GM21390 (cell line): ENCODE measurements around the gene CSTPP1.
"Not testable (repeated sequence)": the region's sequence is repeated elsewhere in the genome, so short reads cannot be mapped to it uniquely, and the experiment has no call there.

Source experiments
- ATAC-seq: cut with Tn5 transposase; IDR thresholded peaks from one replicate; pipeline ENCODE4 v1.9.1; 2021; ENCODE audit not compliant: unreplicated experiment

CSTPP1 gene

DNA sequence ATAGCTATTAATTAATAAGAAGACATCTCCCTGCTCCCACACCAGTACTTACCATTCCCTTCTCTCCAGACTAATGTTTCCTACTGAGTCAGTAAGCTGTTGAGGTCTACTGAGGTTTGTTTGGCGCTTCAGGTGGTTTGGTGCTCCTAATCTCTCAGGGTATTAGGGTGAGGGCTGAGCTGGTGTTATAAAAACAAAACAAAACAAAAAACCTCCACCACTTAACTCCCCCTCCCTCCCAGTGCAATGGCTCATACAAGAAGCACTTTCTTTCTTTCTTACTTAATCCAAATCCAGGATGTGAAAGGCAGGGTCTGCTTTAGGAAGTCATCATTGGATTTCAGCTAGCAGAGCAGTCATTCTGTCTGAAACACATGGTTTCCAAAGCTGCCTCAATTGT, 15.3 kb downstream of the CSTPP1 start:
- ATAC-seq: no peak

DNA sequence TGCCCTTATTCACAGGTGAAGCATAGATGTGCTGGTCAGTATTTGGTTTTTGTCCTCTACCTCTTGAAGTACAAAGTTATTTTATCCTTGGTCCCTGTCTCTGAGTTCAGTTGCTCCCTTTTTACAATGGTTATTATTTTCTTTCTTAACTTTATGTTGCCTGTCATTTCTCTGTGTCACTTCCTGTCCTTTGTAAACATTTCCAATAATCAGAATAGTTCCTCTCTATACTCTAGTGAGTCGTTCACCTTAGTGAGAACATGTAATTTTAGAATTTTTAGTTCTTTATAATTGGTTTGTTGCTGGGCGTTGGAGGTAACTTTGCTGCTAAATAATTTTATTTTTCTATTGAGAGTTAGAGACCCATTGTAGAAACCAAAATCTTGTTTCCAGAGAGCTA, 16.0 kb downstream of the CSTPP1 start:
- no peak for ATAC-seq

DNA sequence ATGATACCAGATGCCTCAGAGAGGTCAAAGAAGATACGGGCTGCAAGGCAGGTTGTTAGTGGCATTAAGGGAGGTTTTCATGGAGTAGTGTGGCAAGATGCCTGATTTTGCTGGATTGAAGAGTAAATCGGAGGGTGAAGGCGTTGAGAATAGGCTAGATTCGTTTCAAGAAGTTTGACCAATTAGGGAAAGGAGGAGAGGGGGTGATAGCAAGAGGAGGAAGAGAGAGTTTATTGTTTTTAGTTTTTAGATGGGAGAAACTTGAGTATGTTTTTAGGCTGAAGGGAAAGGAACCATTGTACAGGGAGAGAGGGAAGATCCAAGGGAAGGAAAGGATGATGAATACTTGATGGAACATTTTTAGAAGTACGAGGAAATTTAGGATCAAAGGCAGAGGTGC, 16.5 kb downstream of the CSTPP1 start:
- no peak for ATAC-seq

DNA sequence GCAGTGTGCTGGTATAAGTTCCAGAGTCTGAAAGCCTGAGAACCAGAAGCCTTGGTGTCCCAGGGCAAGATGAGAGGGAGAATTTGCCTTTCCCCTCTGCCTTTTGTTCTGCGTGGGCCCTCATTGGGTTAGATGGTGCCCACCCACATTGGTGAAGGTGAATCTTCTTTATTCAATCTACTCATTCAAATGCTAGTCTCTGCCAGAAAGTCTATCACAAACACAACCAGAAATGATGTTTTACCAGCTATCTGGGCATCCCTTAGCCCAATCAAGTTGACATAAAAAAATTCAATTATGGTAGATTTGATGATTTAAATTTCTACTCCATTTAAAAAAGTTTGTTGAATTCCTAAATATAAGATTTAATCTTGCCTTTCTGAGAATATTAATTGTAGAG, 22.2 kb downstream of the CSTPP1 start:
- no peak for ATAC-seq

DNA sequence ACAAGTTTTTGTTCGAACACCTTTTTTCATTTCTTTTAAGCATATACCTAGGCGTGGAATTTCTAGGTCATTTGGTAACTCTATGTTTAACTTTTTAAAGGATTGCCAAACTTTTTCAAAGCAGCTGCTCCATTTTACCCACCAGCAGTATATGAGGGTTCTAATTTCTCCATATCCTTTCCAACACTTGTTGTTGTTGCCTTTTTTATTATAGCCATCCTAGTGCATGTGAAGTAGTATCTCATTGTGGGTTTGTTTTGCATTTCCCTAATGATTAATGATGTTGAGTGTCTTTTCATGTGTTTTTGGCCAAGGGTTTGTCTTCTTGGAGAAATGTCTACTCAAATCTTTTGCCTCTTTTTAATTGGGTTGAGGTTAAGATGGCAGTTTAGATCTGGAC, 24.5 kb downstream of the CSTPP1 start:
- no peak for ATAC-seq

DNA sequence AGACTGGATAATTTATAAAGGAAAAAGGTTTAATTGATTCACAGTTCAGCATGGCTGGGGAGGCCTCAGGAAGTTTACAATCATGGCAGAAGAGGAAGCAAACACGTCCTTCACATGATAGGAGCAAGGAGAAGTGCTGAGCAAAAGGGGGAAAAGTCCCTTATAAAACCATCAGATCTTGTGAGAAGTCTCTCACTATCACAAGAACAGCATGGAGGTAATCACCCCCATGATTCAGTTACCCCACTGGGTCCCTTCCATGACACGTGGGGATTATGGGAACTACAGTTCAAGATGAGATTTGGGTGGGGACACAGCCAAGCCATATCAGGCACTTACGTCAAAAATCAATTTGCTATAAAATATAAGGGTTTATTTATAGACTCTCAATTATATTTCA, 25.3 kb downstream of the CSTPP1 start:
- not testable (repeated sequence) for ATAC-seq

DNA sequence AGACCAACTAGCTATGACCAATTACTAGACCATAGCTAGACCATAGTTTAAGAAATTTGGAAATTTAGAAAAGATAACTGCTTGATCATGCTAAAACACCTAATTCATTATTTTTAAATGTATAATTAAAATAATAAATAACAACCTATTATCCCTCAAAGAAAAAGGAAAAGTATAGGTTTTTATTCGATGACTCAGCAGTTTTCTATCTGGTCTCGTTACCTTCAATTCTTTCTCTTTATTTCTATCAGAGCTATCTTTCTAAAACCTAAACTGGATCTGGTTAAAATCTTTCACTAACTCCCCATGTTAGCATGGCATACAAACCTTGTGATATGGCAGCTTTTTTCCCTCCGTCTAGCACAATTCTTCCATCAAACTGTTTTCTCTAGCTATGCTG, 27.3 kb downstream of the CSTPP1 start:
- ATAC-seq: no peak

DNA sequence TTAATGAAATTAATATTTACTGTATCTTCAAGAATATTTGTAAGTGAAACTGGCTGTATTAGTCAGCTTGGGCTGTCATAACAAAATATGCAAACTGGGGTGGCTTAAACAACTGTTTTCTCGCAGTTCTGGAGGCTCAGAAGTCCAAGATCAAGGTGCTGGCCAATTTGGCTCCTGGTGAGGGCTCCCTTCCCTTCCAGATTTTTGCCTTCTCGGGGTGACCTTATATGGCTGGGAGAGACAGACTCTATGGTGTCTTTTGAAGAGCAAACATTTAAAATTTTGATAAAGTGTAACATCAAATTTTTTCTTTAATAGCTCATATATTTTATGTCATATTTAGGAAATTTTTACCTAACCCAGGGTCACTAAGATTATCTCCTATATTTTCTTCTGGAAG, 30.2 kb downstream of the CSTPP1 start:
- ATAC-seq: no peak

DNA sequence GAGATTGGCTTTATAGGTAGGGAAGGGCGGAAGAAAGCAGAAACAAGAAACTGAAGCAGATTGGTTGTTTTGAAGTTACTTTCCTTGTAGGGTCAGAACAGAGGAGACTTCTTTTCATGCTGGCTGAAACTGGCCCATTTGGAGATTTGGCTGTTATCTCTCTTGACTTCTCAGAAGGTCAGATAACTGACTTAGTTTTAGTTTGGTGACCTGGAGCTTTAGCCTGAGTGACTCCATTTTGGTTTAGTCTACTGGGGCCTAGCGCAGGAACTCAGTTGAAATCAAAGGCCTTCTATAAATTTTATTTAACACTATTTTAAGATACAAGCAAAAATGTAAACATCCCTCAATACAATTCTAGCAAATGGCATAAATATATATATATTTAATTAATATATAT, 31.4 kb downstream of the CSTPP1 start:
- no peak for ATAC-seq

DNA sequence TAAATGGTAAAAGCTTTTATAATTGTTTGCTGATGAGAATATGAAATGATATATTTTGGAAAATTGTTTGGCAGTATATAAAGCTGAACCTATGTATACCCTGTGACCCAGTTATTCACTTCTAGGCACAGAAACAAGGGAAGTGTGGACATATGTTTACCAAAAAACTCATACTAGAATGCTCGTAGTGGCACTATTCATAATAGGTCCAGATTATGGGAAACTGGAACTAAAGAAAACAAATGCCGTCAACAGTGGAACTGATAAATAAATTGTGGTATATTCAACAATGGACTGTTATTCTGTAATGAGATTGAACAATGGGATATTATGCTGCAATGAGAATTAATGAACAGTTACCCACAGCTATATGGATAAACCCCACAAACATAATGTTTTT, 32.8 kb downstream of the CSTPP1 start:
- no peak for ATAC-seq

DNA sequence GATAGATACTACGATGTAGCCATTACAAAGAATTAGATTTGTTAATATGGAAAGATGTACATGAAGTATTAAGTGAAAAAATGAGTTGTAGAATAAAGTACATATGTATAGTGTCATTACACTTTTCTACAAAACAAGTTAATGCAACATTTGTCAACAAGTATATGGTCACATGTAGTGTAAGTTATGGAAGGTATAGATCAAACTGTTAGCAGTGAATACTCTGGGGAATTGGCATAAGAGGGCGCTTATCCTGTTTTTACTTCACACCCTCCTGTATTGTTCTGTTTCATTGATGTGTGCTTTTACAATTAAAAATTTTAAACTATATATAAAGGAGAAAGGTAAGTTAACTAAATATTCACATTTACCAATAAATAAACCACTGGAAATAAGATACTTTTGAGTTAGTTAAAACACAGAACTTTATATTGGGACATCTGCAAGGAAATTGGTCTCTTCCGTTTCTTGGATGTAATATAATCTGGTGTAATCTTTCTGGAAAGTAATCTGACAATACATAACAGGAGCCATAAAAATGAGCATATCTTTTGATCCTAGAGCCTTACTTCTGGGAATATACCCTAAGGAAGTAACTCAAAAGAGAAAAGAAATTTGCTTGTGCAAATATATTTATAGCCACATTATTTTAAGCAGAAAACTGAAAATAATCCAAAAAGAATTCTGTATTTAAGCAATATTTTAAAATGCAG, 34.5 kb downstream of the CSTPP1 start:
- no peak for ATAC-seq

DNA sequence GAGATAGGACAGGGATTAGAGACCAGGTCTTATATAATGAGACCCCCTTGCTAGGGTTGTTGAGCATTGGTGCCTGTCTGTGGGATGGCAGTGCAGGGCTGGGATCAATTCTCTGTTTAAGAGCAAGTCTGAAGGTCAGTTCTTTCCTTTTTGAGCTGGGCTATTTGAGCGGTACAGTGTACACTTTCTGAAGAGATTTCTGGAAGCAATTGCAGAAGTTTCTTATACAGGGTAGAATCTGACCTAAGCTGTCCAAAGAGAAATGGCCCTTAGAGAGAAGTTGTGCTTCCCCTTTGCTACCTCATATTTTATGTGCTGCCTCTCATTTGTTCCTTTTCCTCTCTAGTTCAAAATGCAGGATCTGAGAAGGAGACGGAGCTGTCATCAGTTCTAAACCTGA, 35.8 kb downstream of the CSTPP1 start:
- no peak for ATAC-seq

DNA sequence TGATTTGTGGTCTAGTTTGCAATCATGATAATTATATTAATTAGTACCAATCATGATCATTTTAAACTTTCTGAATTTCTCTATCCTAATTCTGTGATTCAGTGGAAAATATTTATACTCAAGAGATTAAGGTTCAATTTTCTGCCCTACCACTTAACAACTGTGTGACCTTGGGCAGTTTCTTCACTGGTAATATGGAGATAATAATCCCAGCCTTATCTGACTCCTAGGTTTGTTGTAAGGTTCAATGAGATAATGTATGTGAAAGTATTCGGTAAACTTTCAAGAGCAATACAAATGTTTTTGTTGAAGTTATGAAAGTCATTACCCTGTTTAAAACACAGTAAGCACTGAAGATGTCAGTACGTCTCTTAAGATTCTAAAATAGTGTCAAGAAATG, 36.3 kb downstream of the CSTPP1 start:
- ATAC-seq: no peak

DNA sequence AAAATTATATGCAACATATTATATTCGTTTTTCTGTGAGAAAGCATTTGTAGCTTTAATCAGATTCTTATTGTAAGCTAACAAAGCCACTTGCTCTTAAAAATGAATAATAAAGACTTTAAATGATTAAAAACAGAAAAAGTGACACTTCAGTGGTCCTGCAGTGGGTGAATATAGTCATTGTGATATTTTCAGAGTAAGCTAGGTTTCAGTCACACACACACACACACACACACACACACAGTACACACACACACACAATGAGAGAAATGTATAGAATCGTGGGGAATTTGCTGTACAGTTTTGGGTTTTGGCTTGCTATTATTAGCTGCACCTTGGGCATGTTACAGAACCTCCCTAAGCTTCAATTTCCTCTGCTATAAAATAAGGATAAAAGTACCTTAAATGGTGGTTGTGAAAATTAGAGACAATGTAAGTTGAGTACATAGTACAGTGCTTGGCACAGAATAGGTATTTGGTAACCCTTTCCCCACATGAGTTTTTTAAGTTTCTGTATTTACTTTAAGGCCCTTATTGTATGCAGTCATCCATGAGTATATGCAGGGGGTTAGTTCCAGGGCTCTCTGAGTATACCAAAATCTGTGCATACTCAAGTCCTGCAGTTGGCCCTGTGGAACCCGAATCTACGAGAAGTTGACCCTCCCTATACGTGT, 39.8 kb downstream of the CSTPP1 start:
- no peak for ATAC-seq

DNA sequence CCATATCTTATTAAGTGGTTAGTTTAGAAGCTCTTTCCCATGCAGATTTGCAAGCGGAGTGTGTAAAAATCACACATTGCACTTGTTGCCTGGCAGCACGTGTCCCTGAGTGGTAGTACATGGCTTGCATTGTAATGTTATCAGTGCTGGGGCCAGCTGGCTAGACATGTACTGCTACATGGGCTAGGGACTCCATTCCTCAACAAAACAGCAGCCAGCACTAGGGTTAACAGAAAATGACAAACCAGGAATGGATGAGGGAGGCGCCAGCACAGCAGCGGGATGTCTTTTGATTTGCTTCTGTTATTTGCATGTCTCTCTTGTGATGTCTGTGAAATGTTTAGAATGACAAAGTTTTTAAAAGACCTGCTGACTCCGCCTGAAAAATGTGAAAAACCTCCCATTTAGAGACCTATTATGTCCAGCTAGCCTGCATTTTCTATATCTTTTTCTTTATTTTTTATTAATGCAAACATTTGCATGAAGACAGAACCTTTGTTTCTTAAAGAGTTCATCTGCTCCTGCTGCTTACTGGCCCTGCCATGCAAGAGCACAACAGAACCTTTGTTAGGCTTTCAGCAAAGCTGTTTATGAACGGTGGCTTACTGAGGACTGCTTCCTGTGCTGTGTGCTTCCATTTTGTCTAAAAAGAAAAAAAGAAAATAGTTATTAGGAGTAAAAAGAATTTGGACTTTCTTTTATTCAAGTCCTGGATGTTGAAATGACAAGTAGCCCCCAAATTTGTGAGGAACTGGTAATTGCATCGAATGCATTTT, 40.7 kb downstream of the CSTPP1 start:
- ATAC-seq: no peak

DNA sequence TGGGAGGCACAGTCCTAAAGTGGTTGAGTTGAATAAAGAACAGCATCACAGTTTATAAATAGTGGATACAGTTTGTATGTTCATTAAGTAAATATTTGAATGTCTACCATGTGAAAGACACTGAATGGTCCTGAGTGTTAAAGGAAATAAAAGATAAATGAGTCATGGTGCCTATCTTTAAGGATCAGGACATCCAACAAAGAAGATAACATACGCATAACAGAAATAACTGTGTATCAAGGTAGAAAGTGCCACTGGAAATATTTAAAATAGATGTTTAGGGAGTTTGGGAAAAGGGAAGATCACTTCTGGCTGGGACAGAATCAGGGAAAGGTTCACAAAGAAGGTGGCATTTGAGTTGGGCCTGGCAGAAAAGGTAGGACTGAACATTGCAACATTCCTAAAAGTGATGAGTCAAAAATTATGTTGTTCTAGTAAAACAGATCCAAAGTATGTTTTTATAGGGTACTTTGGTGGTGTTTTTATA, 41.5 kb downstream of the CSTPP1 start:
- ATAC-seq: no peak

DNA sequence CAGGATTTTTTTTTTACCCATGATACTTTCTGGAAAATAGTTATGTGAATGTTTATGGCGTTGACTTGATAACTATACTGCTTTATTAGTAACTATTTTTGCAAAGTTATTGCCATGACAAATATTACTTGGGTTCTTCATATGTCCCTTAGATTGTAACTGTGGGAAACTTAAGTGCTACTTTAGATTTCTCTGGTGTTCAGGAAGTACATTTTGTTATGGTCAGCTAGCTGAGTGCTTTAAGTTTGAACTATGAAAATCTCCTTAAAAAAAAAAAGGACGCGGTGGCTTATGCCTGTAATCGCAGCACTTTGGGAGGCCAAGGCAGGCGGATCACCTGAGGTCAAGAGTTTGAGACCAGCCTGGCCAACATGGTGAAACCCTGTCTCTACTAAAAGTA, 42.8 kb downstream of the CSTPP1 start:
- no peak for ATAC-seq

DNA sequence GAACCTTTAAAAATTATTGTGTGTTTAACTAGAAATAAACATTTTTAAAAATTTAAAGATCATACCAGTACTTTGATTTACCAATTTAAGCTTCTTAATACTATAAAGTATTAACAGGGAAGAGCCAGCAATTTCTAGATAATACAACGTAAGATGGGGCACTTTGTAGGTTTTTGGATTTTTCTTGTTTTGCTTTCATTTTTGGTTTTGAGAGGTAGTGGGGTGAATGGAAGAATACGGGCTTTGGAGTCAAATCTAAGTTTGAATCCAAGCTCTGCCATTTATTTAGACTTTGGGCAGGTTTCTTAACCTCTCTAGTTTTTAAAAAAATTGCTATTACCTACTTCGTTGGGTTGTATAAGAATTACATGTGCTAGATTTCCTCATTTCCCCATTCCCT, 44.9 kb downstream of the CSTPP1 start:
- ATAC-seq: no peak

DNA sequence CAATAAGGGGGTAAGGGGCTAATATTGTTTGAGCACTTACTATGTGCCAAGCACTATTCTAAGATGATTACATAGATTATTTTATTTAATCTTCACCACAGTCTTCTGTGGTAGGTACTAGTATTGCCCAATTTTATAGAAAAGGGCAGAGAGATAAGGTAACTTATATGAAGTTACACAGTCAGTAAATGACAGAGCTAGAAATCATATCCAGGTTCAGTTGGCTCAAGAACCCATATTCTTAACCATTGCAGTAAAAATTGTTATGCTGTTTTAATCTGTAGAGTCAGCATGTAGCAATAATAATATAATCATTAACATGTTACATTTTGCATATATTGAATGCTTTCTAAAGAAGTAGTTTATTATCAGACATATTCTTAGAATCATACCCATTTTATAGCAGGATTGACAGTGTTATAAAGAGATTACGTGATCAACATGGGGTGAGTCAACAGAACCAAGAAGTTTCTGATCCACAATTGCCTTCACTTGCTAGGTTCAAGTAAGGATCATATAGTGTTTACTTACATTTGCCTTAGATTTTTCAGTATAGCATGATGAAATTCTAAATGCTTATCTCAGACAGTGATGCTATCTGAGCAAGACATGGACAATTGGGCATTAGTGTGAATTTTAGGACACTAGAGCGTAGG, 46.4 kb downstream of the CSTPP1 start:
- no peak for ATAC-seq

DNA sequence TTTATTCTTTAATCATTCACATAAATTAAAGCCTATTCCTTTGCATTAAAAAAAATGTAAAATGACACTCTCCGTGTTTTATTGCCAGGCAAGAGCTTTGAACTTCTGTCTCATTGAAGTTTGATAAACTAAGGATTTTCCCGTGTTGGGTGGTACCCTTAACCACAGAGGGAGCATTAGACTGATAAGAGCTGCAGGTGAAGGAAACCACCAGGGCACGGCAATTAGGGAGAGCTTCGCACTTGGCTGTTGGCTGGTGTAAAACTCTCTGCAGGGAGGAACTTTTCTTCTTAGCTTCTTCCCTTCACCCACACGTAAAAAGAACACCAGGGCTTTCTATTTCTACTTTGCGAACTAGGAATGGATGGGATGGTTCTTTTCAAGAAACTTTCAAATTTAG, 47.0 kb downstream of the CSTPP1 start:
- ATAC-seq: no peak

DNA sequence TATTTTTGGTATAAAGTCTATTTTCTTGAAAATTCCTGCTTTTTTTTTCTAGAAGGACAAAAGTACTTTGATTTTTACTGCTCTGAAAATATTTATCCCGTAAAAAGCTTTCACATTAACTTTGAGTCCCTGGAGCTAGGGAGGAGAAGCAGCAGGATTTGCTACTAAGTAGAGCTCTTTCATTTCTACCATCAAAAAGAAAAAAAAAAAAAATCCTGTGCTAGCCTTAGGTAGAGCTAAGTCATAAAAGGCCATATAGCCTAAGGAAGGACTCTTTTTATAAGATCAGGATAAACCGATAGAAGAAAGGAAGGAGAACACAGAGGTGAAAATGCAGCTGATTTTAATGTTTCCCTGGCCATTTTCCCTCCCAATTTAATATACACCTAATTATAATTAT, 48.0 kb downstream of the CSTPP1 start:
- ATAC-seq: no peak

DNA sequence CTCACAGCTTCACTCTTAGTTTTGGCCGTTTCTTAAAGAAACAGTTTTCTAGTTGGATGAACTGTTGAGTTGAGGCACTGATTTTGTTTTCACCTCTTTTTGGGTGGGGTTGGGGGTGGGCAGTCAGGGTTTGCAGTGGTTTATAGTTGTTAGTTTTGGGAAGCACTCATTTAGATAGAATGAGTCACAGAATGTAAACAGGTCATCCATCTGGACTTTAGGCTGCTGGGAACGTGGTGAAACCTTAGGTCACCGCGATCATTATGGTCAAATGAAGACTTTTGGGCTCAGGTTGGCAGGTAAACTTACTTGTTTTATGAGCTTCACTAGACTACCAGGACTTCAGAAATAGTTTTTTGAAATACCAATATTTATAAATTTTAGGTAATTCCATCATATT, 48.4 kb downstream of the CSTPP1 start:
- ATAC-seq: no peak
